Ectodermal cell (in vitro differentiated cells): ENCODE data around the gene NAP1L4.
"Not testable (repeated sequence)": the region's sequence is repeated elsewhere in the genome, so short reads cannot be mapped to it uniquely, and the experiment has no call there.

Experiments
- H3K27ac ChIP-seq: 2 replicates; pipeline ENCODE4 v1.7.0; 2013; ENCODE audit warnings: mild to moderate bottlenecking, low read depth, low read length; ENCODE audit not compliant: insufficient read depth, poor library complexity, severe bottlenecking
- H3K27me3 ChIP-seq: 2 replicates; pipeline ENCODE4 v1.7.0; 2013; ENCODE audit warnings: mild to moderate bottlenecking, low read length; ENCODE audit not compliant: insufficient read depth, control insufficient read depth, poor library complexity, severe bottlenecking
- H3K36me3 ChIP-seq: one replicate; pipeline ENCODE4 v1.7.0; 2013; ENCODE audit warnings: low read length; ENCODE audit not compliant: control insufficient read depth, insufficient read depth
- H3K4me1 ChIP-seq: one replicate; pipeline ENCODE4 v1.7.0; 2013; ENCODE audit warnings: low read length; ENCODE audit not compliant: control insufficient read depth, insufficient read depth
- H3K4me3 ChIP-seq: 2 replicates; pipeline ENCODE4 v1.7.0; 2013; ENCODE audit warnings: low read depth, low read length, control low read depth; ENCODE audit not compliant: insufficient read depth
- H3K9me3 ChIP-seq: 2 replicates; pipeline ENCODE4 v1.7.0; 2013; ENCODE audit warnings: mild to moderate bottlenecking, low read length, moderate library complexity; ENCODE audit not compliant: control insufficient read depth
- WGBS, 2 experiments: methylation state at CpG; one replicate each; pipeline ENCODE4 v1.1.7; 2013; ENCODE audit warnings: missing lambda C conversion rate in 2 of 2; 5-methylcytosine and 5-hydroxymethylcytosine counted together

The NAP1L4 gene

DNA sequence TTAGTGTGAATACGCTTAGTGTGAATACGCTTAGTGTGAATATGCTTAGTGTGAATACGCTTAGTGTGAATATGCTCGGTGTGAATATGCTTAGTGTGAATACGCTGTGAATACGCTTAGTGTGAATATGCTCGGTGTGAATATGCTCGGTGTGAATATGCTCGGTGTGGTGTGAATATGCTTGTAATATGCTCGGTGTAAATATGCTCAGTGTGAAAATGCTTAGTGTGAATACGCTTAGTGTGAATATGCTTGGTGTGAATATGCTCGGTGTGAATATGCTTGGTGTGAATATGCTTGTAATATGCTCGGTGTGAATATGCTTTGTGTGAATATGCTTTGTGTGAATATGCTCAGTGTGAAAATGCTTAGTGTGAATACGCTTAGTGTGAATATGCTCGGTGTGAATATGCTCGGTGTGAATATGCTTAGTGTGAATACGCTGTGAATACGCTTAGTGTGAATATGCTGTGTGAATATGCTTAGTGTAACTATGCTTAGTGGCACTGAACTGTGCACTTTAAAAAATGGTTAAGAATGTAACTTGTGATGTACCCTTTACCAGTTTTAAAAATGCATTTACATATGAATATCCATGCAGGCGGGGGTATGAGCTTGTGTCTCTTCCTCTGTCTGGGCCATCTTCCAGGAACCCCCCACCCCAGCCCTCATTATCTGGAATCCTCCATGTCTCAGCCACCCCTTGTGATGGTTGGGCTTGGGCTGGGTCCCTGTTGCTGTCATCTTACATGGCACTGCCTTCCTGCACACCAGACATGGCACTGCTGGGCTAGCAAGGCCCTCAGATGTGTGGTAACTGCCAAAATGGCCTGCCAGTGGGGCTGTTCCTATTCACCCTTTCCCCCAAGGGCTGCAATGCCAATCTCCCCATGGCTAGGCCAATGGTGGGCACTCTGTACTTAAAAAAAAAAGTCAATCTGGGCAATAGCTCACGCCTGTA lies 53.4 kb downstream of the NAP1L4 start:
- 86 to 87% methylated on average over 20 of the region's 20 CpGs for WGBS, 2 experiments
- H3K27ac ChIP-seq, H3K27me3 ChIP-seq, H3K4me3 ChIP-seq, H3K4me1 ChIP-seq, H3K9me3 ChIP-seq, H3K36me3 ChIP-seq: not testable (repeated sequence)

DNA sequence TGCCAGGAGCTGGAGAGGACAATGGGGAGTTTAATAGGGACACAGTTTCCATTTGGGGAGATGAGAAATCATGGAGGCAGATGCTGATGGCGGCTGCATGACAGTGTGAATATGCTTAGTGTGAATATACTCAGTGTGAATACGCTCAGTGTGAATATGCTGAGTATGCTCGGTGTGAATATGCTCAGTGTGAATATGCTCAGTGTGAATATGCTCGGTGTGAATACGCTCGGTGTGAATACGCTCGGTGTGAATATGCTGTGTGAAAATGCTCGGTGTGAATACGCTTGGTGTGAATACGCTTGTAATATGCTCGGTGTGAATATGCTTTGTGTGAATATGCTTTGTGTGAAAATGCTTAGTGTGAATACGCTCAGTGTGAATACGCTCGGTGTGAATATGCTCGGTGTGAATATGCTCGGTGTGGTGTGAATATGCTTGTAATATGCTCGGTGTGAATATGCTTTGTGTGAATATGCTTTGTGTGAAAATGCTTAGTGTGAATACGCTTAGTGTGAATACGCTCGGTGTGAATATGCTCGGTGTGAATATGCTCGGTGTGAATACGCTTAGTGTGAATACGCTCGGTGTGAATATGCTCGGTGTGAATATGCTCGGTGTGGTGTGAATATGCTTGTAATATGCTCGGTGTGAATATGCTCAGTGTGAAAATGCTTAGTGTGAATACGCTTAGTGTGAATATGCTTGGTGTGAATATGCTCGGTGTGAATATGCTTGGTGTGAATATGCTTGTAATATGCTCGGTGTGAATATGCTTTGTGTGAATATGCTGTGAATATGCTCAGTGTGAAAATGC lies 54.3 kb downstream of the NAP1L4 start:
- H3K27ac ChIP-seq, H3K9me3 ChIP-seq, H3K4me3 ChIP-seq, H3K27me3 ChIP-seq, H3K4me1 ChIP-seq, H3K36me3 ChIP-seq: not testable (repeated sequence)
- WGBS, 2 experiments = 91 to 92% methylated on average over 31 to 32 of the region's 32 CpGs

DNA sequence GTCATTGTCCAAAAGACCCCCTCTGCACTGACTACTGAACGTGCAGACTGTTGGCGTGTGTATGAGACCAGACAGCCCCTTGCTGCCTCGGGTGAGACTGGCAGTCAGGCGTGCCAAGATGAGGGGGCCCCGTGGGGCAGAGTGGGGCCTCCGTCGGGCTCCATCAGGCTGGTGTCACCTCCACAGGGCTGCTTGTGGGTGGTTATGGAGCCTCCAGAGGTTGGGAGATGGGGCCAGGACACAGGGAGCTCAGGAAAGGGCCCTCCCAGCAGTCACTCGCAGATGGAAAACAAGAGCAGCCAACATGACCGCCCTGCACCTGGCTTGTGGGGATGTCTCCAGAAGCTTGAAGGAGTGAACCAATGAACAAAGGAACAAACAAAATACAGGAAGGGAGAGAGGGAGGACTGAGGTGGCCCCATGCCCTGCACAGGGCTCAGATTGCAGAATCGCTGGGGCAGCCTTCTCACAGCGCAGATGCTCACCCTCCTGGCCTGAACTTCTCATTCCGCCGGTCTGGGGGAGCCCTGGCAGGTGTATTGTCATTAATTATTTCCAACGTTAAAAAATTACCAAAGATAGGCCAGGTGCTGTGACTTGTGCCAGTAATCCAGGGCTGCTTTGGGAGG lies 57.4 kb downstream of the NAP1L4 start:
- no peak overlapping the region for H3K4me3 ChIP-seq
- no peaks in the 10 kb centered on the region for H3K36me3 ChIP-seq
- peaks cover 9% of the 10 kb centered on the region for H3K9me3 ChIP-seq
- H3K27ac ChIP-seq = no peak overlapping the region
- peaks cover 5% of the 10 kb centered on the region for H3K4me1 ChIP-seq
- 91 to 94% methylated on average over 14 of the region's 14 CpGs for WGBS, 2 experiments
- H3K27me3 ChIP-seq = peaks cover 26% of the 10 kb centered on the region

DNA sequence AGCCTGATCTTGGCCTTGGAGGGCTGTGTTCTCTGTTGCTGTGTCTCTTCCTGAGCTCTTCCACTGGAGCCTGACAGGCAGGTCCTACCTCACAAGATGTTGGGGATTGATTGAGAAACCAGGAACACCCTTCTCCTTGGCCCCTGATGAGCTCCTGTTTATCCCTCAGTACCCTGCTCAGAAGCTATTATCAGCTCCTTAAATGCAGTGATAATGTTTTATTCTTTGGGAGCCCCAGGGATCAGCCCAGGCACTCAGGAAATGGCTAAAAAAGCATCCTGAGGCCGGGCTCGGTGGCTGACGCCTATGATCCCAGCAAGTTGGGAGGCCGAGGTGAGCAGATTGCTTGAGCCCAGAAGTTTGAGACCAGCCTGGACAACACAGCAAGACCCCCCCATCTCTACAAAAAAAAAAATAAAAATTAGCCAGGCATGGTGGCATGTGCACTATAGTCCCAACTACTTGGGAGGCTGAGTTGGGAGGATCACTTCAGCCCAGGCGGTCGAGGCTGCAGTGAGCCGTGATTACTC lies 58.0 kb downstream of the NAP1L4 start:
- Histone ChIP-seq H3K27ac (no peak overlapping the region), H3K4me3 (no peak overlapping the region), H3K27me3 (peaks cover 32% of the 10 kb centered on the region), H3K36me3 (no peaks in the 10 kb centered on the region), H3K4me1 (peaks cover 5% of the 10 kb centered on the region), H3K9me3 (peaks cover 9% of the 10 kb centered on the region)
- WGBS, 2 experiments = 89 to 93% methylated on average over 7 of the region's 7 CpGs

DNA sequence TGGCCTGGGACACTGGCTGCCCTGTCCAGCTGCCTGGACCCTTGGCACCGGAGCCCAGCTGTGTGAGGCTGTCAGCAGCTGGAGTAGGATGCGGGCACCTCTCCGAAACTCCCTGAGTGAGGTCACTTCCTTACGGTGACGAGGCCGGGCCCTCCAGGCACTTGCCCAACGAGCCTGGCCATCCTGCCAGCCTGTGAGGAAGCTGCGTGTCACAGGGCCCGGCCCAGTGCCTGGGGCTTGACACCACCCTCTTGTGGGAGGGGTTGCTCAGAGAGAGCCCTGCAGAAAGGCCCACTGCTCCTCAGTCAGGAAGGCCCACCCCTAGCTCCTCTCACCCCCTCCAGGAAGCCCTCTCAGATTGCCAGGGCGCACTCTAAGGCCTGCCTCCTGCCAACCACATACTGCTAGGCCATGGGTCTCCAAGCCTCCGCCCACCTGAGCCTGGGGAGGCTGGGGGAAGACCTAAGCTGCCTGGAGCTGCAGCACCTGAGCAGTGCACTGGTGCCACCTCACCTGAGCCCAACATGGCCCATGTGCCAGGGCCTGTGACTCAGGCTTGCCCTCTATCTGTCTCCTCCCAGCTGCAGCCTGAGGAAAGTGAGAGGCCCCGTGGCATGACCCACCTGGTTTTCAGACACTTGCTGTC lies 58.6 kb downstream of the NAP1L4 start:
- Histone ChIP-seq H3K4me1 (peaks cover 5% of the 10 kb centered on the region), H3K36me3 (no peaks in the 10 kb centered on the region), H3K27ac (no peak overlapping the region), H3K27me3 (peaks cover 38% of the 10 kb centered on the region), H3K4me3 (no peak overlapping the region), H3K9me3 (peaks cover 4% of the 10 kb centered on the region)
- 67 to 77% methylated on average over 12 of the region's 12 CpGs for WGBS, 2 experiments

DNA sequence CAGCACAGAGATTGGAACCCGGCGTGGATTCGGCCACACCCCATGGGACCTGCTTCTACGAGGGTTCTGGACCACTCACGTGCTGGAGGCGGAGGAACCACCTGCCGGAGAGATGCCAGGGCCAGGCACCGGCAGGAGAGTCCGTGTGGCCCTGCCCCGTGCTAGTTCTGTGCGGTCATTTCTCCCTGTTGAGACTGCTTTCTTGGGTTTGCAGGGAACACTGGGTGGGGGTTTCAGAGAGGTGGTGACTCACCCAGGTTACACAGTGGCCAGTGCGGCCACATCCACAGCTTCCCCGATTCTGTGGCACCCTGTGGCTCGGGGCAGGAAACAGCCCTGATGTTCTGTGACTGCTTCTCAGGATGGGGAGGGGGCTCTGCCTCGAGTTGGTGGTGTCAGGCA lies 59.3 kb downstream of the NAP1L4 start:
- peaks cover 3% of the 10 kb centered on the region for H3K9me3 ChIP-seq
- WGBS, 2 experiments = 84 to 85% methylated on average over 15 of the region's 15 CpGs
- H3K4me1 ChIP-seq = peaks cover 10% of the 10 kb centered on the region
- H3K27me3 ChIP-seq = peaks cover 45% of the 10 kb centered on the region
- H3K27ac ChIP-seq = no peak overlapping the region
- H3K4me3 ChIP-seq = no peak overlapping the region
- H3K36me3 ChIP-seq = no peaks in the 10 kb centered on the region

DNA sequence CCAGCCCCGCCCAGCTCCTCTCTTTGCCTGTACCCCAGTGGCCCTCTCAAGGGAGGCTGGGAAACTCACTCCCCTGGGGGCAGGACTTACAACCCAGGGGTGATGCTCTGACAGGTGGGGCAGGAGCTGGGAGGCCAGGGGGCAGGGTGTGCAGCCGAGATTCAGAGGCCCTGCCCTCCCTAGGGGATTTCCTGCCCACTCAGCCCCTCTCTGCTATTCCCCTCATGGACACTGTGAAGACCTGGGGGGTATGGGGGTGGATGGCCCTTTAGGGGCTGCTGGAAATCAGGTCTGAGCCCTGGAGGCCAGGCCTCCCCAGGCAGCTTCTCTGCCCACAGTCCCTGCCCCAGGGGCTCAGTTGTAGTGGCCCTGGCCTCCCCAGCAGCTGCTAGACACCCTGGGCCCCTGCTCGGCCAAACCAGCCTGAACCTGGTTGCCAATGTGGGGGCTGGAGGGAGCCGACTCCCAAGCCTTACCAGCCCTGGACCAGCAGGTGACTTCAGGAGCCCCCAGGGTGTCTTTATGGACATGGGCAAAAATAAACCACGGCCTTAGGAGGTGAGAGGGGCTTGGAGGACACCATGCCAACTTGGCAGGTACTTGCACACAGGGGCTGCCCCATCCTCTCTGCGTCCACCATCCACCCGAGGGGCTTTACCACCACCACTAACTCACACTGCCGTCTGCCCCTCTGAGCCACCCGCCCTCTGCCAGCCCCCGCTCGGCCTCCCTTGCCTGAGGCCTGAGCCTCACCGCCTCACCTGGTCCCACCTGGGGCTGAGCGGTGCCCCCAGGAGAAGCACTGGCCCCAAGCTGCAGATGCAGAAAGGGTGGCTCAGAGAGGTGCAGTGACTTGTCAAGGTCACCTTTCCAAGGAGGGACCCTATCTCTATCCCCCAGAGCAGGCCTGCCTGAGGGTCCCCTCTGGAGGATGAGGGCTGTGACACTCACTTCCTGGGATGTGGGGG lies 60.1 kb downstream of the NAP1L4 start:
- Histone ChIP-seq H3K27me3 (peaks cover 53% of the 10 kb centered on the region), H3K4me1 (peaks cover 17% of the 10 kb centered on the region), H3K9me3 (no peaks in the 10 kb centered on the region), H3K27ac (no peak overlapping the region), H3K36me3 (no peaks in the 10 kb centered on the region), H3K4me3 (no peak overlapping the region)
- WGBS, 2 experiments = 82 to 83% methylated on average over 13 of the region's 13 CpGs

DNA sequence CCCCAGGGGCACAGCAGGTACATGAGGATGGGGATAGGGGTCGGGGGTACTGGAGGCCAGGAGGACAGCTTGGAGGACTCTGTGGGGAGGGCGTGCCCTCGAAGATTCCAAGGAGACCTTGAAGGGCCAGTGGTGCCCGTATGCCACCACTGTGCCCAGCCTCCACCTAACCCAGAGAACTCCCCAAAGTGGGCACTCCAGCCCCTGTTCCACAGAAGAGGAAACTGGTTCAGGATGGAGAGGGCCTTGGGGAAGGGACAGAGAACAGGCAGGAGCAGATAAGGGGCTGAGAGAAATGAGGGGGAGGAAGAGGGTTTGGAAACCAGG lies 60.7 kb downstream of the NAP1L4 start:
- 88 to 90% methylated on average over 4 of the region's 4 CpGs for WGBS, 2 experiments
- H3K36me3 ChIP-seq = no peaks in the 10 kb centered on the region
- no peak overlapping the region for H3K27ac ChIP-seq
- peaks cover 18% of the 10 kb centered on the region for H3K4me1 ChIP-seq
- H3K27me3 ChIP-seq = peaks cover 59% of the 10 kb centered on the region
- no peak overlapping the region for H3K4me3 ChIP-seq
- H3K9me3 ChIP-seq = no peaks in the 10 kb centered on the region
